Loucy (cell line): Measurements from ENCODE around the gene TMEM60.

ENCODE experiments used
- EZH2phosphoT487 ChIP-seq: fragments of 200-600 bp; IDR thresholded peaks from 2 replicates; pipeline ENCODE4 v1.6.1; 2018; ENCODE audit warnings: antibody characterized with exemption, mild to moderate bottlenecking, moderate library complexity, borderline replicate concordance
- TF ChIP-seq, protein P1 (sequence below): fragments of 200-600 bp; sonication (generic); conservative IDR thresholded peaks from 2 replicates; pipeline ENCODE4 v1.5.1; 2014; ENCODE audit warnings: mild to moderate bottlenecking, antibody characterized with exemption, low read length

- TF ChIP-seq, protein P1, sequence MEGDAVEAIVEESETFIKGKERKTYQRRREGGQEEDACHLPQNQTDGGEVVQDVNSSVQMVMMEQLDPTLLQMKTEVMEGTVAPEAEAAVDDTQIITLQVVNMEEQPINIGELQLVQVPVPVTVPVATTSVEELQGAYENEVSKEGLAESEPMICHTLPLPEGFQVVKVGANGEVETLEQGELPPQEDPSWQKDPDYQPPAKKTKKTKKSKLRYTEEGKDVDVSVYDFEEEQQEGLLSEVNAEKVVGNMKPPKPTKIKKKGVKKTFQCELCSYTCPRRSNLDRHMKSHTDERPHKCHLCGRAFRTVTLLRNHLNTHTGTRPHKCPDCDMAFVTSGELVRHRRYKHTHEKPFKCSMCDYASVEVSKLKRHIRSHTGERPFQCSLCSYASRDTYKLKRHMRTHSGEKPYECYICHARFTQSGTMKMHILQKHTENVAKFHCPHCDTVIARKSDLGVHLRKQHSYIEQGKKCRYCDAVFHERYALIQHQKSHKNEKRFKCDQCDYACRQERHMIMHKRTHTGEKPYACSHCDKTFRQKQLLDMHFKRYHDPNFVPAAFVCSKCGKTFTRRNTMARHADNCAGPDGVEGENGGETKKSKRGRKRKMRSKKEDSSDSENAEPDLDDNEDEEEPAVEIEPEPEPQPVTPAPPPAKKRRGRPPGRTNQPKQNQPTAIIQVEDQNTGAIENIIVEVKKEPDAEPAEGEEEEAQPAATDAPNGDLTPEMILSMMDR = no peak
- TF ChIP-seq EZH2phosphoT487 = no peak
Observed at GRCh38 chr7:77765481-77765880, 32.8 kb downstream of the TMEM60 start.
